LHCN-M2 (cell line): Measurements from ENCODE around the gene SH3TC2. TPM values are rescaled to one million over a fixed set of nuclear protein-coding genes. Genes with fewer than 3 reads are reported as not detected.

ENCODE experiments used
- DNase-seq: peaks from one replicate; pipeline ENCODE4 v3.0.0-alpha.2; 2012; ENCODE audit warnings: low read depth
- total RNA-seq: library from RNA; depleted of rRNA; stranded (reverse); fragments of >200 nt; gene quantifications from 2 replicates; pipeline ENCODE4 v1.2.3, GENCODE V29; 2014

SH3TC2 gene
- total RNA-seq, 1 experiment from 2014 or later, result 3.6 TPM

DNA sequence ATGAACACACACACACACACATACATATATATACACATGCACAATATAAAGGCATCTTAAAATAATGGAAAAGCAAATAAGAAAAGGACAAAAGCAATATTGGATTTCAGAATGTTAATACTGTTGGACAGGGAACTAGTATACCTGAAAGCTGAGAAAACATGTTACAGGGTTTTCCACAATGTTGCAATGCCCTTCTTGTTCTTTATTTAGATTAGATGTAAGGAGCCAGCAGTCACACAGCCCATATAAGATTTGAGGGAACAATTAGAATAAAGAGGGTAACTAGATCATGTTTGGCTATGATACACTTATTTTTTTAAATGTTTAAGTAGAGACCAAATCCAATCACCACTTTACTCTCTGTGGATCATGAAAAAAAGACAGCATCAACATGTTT is 61.7 kb downstream of the SH3TC2 start:
- DNase-seq, result no peak

DNA sequence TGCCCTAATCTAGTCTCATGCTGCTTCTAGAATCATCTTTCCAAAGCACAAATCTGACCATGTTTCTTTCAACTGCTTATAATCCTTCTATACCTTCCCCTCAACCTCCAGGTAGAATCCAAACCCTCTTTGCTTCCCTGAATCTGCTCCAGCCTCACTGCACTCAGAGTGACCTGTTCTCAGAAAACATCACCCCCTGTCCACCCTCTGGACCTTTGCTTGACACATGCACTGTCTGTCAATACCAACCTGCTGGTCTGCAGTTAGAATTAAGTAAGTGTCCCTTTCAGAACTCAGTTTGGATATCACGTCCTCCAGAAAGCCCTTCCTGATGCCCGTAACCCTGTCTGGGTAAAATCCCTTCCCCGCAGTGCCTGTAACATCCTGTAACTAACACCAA is 63.1 kb downstream of the SH3TC2 start:
- no peak for DNase-seq

DNA sequence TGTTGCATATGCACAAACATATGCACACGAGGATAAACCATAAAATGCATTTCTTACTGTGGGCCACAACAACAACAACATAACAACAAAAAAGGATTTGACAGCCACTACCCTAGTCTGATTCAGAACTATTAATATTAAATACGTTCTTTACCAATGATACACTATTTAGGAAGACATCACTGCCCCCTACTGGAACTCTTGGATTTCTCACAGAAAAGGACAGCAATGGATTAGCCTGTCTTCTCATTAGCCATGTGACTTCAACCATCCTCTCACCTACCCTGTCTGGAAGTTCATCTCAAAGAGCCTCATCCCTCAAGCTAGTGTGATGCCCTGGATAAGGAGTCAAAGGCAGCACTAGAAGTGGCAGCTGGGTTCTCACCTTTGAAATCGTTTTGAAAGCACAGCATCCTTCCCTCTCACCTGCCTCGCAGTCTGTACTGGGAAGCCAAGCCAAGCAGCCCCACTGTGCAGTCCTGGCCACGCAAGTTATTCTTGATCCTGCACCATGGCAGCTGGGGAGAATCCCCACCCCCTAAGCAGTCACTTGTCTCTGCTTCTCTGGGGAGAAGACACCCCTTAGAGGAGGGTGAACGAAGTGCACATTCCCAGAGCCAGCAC is 64.6 kb downstream of the SH3TC2 start:
- peak; percentile 82 for DNase-seq

DNA sequence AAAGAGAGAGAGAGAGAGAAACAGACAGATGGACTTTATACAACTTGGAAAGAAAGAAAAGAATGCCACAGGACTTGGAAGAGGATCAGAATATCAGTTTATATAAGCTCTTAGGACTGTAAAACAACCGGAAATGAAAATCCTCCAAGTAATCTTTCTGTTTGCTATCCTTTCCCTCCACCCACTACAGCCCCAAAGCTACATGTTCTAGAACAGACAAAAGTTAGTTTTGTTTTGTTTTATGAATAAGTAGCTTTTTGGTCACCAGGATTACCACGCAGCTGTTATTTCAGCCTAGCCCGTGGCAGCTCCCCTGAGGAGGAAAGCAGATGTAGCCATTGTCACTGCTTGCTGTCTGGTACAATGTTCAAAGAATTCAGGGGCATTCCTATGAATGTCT is 66.6 kb downstream of the SH3TC2 start:
- peak; percentile 67 for DNase-seq

DNA sequence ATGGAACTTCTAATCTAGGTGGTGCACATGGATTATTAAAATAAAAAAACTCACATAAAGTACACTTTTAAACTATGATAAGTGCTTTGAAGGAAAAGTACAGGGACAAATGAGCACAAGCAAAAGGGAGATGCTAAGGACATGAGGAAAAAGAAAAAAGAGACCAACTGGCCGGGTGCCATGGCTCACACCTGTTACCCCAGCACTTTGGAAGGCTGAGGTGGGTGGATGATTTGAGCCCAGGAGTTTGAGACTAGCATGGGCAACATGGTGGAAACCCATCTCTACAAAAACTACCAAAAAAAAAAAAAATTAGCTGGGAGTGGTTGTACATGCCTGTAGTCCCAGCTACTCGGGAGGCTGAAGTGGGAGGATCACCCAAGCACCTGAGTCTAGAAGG is 67.1 kb downstream of the SH3TC2 start:
- DNase-seq, result no peak

DNA sequence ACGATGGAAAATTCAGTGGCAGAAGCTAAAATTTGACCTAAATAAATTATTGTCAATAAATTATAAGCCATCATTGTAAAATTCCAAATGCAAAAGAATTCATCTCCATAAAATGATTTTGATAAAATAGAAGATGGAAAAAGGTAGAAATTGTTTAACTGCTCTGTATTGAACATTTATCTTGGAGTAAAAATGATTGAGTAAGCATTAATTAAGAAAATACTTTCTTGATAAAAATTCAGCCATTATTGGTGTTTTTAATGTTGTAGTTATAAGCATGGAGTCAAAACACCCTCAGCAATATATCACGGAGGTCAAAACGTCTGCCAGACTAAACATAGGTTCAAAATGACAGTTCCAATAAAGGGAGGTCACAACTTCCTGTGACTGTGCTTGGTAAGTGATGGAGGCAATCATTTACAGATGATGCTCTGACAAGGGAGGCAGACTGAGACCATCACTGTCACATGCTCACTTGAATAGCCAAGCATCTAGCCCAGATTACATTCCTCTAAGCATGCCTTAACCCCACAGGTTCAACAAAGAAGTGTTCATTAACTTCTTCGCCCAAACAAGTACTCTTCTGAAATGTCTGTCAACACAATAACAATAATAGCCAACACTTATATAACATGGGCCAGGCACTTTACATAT is 69.5 kb downstream of the SH3TC2 start:
- DNase-seq, result no peak

DNA sequence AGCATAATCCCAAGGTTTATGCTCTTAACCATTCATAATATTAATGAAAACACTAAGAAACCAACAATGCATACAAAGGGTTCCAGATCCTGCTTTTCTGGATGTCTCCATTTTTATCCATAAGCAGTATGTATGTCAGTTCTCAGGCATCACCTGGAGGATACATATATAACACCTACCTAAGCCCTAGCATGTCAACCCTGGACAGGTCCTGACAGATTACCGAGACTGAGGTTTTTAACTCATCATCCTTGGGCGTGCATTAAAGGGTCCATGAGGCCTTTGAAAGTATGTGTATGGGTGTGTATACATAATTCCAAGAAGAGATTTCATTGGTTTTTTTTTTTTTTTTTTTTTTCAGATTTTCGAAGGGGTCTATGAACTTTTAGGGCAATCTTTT is 70.6 kb downstream of the SH3TC2 start:
- DNase-seq, result no peak

DNA sequence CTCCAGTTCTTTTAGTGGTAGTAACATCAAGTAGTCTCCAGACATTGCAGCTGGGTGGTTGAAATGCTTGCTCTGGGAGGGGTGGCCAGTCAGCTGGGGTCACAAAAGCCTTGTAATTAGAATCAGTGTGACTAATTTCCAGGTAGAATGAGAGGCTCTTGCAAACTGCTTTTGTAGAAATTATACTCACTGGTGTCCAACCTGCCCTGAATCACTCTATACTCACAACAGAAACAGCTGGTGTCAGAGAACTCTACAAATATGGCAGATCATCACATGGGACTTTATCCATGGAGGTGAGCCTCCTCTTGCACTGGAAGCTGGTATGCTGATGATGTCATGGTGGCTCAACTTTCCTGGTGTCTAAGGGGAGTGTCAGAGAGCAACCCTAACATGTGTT is 71.3 kb downstream of the SH3TC2 start:
- peak; percentile 60 for DNase-seq

DNA sequence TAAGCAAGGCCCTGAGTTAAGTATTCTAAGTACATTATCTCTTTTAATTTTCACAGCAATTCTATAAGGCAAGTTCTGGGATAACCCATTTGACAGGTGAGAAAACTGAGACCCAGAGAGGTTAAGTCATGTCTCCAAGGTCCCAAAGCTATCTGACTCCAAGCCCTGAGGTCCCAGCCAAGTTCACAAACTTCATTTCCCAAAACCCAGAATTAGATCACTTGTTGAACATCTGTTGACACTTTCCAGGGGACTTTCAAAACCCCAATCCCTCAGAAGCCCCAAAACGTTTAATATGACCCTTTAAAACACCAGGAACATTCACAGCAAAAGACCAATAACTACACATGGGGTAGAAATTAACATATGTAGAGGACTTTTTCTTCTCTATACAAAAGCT is 72.0 kb downstream of the SH3TC2 start:
- DNase-seq, result no peak

DNA sequence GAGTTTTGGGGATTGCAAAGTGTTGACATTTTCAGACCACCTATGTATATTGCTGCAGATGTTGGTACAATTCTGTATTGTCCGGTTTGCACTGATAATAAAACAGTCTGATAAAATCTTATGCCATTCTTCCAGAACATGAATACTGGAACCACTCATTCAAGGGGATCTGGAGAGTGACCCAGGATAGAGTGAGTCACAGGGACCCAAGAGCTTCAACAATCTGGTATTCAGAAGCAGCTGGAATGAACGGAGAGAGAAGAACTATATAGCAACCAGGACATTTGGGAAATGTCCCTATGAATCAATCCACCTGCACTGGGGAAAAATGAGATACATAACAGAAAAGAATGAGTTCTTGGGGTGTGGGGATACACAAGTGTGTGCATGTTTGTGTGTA is 73.3 kb downstream of the SH3TC2 start:
- no peak for DNase-seq

DNA sequence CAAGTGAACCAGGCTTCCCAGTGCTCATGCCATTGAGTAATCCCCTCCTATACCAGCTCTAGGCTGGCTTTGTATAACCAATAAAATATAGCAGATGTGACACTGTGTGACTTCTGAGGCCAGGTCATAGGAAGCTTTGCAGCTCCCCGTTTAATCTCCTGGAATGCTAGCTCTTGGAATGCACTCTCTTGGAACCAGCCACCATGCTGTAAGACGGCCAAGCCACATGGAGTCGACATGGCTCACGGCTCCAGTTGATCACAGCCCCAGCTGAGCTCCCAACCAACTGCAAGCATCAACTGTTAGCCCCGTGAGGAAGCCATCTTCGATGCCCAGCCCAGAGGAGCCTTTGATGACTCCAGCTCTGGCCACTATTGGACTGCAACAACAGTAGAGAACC is 74.5 kb downstream of the SH3TC2 start:
- DNase-seq, result no peak

DNA sequence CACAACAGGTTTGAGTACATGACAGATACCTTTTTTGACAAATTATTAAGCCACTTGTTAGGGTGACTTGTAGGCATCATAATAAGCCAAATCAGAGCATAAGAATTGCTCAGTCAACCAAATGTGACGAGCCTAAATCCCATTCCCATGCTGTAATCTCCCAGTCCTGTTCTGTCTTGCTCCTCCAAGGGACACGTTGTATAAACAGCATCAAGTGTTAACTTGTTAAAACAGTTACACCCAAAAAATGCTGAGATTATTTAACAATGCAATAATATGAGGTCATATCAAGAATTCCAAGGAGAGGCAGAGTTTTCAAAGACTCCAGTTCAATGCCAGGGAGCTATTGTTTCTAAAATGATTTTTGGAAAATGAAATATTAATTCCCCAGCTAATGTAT is 76.2 kb downstream of the SH3TC2 start:
- no peak for DNase-seq

DNA sequence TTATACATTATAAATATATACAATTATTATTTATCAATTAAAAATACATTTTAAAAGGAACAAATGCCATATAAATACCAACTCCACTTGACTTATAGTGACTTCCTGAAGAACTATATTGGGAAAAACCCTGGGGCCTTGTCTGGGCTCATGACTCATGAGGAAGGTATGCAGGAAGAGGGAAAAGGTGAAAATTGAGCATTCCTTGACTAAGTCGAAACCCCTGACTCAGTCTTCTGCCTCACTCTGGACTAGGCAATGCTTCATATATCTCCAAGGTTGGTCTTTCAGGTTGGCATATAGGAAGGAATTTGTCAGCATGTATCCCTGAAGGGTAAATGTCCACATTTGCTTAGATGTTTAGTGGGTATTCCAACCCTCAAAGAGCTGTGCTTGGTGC is 78.5 kb downstream of the SH3TC2 start:
- peak; percentile 69 for DNase-seq

DNA sequence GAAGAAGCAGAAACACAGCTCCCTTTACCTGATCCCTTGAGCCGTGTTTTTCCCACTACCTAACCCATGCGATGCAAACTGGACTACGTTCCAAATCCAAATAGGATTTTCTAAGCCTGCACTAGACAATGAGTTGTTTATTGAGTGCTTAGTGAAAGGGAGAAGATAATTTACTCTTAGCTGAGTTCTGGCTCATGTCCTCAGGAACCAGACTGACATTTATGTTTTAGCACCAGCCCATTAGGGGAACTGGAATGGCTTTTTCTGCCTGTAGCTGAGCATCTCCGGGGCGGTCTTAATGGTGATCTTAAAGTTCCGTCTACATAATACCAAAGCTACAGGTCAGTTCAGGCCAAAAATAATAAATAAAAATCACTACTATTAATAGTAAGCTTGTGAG is 81.5 kb downstream of the SH3TC2 start:
- DNase-seq, result no peak

DNA sequence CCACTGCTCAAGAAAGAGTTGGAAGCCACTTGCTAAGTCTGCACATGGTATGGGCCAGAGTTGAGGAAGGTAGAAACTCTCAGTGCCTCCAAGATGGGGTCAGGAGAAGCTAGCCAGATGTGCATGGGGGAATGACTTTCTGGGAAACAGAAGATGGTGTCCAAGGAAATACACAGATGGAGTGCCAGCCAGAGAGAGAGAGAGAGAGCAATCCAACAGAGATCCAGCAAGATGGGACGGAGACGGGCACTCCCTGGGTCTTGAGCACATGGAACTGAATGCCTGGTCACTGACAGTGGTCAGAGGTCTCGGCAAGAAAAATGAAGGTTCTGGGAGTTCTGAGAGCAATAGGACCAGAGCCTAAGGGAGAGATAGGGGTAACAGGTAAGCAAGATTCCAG is 82.1 kb downstream of the SH3TC2 start:
- DNase-seq, result no peak

DNA sequence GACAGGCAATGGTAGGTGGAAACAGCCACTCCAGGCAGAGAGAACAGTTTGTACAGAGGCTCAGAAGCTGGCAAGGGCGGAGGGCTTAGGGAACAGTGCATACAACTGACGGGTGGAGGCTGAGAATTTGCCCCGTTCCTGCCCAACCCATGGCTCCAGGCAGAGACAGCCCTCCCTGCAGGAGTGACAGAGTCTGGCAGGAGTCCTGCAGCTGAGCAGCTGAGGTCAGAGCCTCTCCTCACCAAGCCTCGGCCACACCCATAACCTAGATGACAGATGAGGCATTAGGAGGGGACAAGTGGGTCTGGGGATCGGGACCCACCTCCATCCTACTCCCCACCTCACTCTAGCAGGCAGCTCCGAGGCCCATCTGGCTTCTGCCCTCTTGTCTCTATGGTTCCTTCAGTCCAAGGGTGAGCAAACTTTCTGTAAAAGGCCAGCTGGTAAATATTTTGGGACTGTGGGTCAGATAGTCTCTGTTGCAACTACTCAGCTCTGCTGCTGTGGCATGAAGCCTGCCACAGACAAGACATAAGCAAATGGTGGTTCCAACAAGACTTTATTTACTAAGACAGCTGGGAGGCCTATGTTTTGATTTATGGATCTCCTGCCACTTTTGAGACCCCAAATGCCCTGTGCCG is 83.7 kb downstream of the SH3TC2 start:
- peak; percentile 69 for DNase-seq

DNA sequence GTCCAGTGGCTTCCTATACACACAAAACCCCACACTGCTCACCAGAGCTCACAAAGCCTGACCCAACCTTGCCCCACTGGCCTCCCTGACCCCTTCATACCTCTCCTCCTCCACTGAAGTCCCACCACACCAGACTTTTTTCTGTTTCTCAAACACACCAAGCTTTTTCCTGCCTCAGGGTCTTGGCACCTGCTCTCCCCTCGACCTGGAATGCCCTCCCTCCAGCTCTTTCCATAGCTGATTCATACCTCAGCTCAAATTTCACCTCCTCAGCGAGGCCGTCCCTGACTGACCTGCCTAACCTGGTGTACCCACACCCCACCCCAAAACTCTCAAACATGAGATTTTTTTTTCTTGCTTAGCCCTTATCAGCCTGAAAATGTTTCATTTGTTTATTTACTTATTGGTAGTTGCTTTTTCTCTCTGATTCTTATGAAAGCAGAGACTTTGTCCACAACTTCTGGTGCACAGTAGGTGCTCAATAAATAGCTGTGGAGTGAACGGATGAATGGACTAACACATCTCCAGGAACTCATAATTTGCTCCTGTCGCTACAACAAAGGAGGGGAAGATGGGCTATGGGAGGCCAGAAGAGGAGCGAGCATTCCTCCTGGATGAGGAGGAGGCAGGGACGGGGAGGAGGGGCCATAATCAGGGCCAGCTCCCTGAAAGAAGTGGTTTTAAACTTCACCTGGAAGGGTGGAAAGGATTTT is 84.3 kb downstream of the SH3TC2 start:
- DNase-seq, result no peak

DNA sequence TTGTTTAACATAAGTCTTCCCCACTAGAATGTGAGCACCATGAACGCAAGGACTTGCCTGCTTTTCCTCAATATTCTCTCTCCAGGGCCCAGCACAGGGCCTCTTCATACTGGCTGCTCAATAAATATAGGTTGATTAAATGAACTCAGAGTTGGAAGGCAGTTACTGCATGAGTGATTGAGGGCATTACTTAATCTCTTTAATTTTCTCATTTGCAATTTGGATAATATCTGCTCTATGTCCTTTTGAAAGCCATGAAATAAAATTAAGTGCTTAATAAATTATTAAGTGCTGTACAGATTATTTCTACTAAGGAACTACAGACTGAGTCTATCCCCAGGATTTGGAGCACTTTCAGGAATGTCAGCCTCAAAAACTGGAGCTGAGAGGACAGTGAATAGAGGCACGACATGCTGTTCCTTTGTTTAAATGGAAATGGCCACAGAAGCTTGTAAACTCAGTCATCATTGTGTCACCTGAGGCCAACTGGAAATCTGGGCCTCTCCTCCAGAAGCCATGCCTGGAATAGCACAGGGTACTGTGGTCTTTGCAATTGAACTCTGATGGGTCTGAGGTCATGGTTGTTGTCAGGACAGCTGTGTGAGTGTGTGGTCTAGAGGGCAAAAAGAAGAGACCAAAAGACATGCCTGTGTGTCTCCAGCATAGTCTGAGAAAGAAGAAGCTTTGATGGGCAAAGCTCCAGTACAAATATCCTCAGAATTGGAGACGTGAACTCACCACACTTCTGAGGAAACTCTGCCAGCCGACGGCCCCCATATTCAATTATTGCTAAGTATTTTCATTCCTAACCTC is 86.1 kb downstream of the SH3TC2 start:
- peak; percentile 98 for DNase-seq

DNA sequence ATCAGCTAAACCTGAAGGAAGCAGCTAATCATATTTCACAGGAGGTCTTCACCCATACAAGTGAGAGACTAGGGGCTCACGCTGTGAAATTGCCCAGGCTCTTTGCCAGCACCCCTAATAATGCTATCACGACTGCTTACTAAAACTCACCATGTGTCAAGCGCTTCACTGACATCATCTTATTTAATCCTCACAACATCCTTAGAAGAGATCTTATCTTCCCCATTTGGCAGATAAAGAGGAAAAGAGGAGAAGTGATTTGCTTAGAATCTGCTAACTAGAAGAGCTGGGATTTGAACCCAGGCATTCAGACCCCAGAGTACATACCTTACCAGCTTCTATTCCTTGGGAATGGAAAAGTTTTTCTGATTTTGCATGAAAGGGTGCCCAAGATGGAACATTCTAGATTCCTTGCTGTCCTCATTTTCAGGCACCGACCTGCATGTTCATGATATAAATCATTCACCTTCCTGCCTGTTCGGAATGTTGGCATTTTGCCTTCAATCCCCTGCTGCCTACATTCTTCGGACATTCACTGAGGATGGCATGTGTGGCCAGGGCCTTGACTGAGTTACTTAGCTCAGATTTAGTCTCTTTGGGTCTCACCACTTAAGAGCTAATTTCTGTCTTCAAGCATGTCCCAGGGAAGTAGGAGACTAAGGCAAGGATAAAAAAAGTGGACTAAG is 88.1 kb downstream of the SH3TC2 start:
- no peak for DNase-seq

DNA sequence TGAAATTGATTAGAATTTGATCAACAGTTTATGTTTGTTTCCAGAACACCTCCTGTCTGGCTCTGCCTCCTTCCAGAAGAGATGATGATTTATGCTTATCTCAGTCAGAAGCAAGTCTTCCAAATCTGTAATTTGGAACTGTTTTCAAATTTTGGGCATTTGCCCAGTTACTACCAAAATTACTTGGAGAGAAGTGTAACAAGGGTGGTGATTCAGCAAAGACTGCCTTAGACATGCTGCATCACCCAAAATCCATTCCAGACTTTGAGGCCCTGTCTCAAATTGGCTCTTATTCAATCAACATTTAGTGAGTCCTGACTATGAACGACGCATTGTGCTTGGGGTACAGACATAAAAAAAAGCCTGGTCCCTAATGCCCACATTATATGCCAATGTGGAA is 89.4 kb downstream of the SH3TC2 start:
- DNase-seq, result peak; percentile 75

DNA sequence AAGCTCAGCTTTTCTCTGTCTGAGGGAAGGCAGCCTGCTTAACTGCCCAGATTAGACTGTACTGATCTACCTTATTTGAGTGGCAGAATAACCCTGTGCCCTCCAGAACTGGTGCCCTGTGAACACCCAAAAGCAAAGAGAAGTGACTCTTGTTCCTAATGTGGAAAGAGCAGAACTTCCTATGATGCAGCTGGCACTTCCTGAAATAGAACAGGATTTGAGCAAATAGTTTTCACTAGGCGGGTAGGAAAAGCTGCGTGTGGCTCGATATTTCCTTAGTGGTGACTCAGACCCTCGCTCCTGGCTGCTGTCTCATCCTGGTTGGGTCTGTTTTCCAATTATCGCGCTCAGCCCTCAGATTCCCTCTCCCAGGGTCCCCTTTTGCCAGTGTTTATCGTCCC is 89.9 kb downstream of the SH3TC2 start:
- DNase-seq, result peak; percentile 96
